H1 (cell line): ENCODE results near the gene CCDC78. TPM values are rescaled to one million over a fixed set of nuclear protein-coding genes. Genes with fewer than 3 reads are reported as not detected.

Experiments used
- GTF2F1 ChIP-seq: IDR thresholded peaks from 2 replicates; pipeline ENCODE4 v1.6.1; 2012; ENCODE audit warnings: low read depth, low read length, improper control_type of control experiment, borderline replicate concordance
- PHF8 ChIP-seq: fragments of 200-600 bp; sonication (generic); conservative IDR thresholded peaks from 2 replicates; pipeline ENCODE4 v1.7.1; 2012; ENCODE audit warnings: low read depth, mild to moderate bottlenecking, inconsistent platforms, low read length, moderate library complexity
- RFX5 ChIP-seq: IDR thresholded peaks from 2 replicates; pipeline ENCODE4 v1.6.1; 2011; ENCODE audit warnings: low read depth, low read length, improper control_type of control experiment, borderline replicate concordance
- SIX5 ChIP-seq: IDR thresholded peaks from 2 replicates; pipeline ENCODE4 v1.6.1; 2011; ENCODE audit warnings: mild to moderate bottlenecking, low read depth, low read length
- SP1 ChIP-seq: IDR thresholded peaks from 2 replicates; pipeline ENCODE4 v1.6.1; 2011; ENCODE audit warnings: low read depth, low read length
- YY1 ChIP-seq: IDR thresholded peaks from 2 replicates; pipeline ENCODE4 v1.6.1; 2011; ENCODE audit warnings: low read depth, mild to moderate bottlenecking, low read length
- polyA plus RNA-seq, 7 experiments: library from polyadenylated mRNA; depleted of rRNA in 3 of 7; stranded (reverse) in 5 of 7; unstranded in 2 of 7; fragments of >200 nt in 5 of 7; fragments of 200-250 nt in 2 of 7; gene quantifications; 1 replicate in 5 of 7; 2 replicates in 1 of 7; 4 replicates in 1 of 7; pipeline versions ENCODE4 v1.2.1 to v1.2.3, GENCODE V29; 2011 to 2013; ENCODE audit warnings: missing spikeins in 2 of 7, mixed read lengths in 2 of 7
- total RNA-seq: library from RNA; stranded (reverse); fragmentation: NEBNext Ultra II Directional; extraction: Animal tissue kit (Norgen Biotek cat#: 25700); gene quantifications from 2 replicates; pipeline ENCODE4 v1.2.1, GENCODE V29; 2021
- TF ChIP-seq, protein P1 (sequence below): fragments of 300-600 bp; sonication (generic); IDR thresholded peaks from 2 replicates; pipeline ENCODE4 v1.7.1; 2012; ENCODE audit warnings: low read length, moderate library complexity, mild to moderate bottlenecking, inconsistent platforms; ENCODE audit not compliant: insufficient replicate concordance
- TF ChIP-seq, protein P2 (sequence below), 3 experiments: IDR thresholded peaks; 1 replicate in 2 of 3; 2 replicates in 1 of 3; pipeline versions ENCODE4 v1.5.1 to v1.6.1; 2011; ENCODE audit warnings: low read length in 3 of 3, mild to moderate bottlenecking in 3 of 3, inconsistent platforms in 2 of 3, low read depth in 1 of 3, moderate library complexity in 1 of 3; ENCODE audit not compliant: insufficient read depth in 1 of 3; ENCODE audit errors: control extremely low read depth in 1 of 3

CCDC78 gene
- total and polyA plus RNA-seq, 2 of the 8 experiments (the other 6 are each of a cell fraction or from before 2014, with no cell fraction given), result 7.1 to 8.5 TPM

DNA sequence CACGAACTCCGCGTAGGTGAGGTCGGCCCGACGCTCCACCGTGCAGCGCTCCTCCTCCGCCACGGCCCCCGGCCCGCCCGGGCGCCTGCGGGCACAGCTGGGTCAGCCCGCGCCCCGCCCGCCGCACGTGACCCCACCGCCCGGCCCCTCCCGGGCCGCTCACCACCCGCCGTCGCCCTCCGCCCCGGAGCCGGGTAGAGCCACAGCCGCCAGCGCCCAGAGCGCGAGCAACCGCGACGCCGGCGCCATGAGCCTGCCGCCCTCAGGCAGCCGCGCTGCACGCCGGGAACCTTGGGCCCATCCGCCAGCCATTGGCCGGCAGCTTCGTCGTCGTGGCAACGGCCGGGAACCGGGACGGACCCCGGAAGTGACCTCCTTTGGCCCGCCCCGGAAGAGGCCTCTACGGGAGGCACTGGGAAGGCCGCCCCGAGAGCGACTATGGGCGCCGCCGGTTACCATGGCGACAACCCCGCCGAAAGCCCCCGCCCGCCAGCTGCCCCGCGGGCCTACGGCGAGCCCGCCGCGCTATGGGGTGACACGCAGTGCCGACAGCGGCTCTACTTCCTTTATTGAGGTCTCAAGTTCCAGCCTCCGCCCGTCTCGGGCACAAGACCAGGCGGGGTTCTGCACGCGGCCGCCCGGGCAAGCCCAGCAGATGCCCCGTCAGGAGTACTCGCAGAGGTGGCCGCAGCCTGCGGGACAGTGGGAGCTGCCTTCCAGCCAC lies 42.0 kb downstream of the CCDC78 start, which contains the start of gene JMJD8 (continued):
- TF ChIP-seq, protein P1, sequence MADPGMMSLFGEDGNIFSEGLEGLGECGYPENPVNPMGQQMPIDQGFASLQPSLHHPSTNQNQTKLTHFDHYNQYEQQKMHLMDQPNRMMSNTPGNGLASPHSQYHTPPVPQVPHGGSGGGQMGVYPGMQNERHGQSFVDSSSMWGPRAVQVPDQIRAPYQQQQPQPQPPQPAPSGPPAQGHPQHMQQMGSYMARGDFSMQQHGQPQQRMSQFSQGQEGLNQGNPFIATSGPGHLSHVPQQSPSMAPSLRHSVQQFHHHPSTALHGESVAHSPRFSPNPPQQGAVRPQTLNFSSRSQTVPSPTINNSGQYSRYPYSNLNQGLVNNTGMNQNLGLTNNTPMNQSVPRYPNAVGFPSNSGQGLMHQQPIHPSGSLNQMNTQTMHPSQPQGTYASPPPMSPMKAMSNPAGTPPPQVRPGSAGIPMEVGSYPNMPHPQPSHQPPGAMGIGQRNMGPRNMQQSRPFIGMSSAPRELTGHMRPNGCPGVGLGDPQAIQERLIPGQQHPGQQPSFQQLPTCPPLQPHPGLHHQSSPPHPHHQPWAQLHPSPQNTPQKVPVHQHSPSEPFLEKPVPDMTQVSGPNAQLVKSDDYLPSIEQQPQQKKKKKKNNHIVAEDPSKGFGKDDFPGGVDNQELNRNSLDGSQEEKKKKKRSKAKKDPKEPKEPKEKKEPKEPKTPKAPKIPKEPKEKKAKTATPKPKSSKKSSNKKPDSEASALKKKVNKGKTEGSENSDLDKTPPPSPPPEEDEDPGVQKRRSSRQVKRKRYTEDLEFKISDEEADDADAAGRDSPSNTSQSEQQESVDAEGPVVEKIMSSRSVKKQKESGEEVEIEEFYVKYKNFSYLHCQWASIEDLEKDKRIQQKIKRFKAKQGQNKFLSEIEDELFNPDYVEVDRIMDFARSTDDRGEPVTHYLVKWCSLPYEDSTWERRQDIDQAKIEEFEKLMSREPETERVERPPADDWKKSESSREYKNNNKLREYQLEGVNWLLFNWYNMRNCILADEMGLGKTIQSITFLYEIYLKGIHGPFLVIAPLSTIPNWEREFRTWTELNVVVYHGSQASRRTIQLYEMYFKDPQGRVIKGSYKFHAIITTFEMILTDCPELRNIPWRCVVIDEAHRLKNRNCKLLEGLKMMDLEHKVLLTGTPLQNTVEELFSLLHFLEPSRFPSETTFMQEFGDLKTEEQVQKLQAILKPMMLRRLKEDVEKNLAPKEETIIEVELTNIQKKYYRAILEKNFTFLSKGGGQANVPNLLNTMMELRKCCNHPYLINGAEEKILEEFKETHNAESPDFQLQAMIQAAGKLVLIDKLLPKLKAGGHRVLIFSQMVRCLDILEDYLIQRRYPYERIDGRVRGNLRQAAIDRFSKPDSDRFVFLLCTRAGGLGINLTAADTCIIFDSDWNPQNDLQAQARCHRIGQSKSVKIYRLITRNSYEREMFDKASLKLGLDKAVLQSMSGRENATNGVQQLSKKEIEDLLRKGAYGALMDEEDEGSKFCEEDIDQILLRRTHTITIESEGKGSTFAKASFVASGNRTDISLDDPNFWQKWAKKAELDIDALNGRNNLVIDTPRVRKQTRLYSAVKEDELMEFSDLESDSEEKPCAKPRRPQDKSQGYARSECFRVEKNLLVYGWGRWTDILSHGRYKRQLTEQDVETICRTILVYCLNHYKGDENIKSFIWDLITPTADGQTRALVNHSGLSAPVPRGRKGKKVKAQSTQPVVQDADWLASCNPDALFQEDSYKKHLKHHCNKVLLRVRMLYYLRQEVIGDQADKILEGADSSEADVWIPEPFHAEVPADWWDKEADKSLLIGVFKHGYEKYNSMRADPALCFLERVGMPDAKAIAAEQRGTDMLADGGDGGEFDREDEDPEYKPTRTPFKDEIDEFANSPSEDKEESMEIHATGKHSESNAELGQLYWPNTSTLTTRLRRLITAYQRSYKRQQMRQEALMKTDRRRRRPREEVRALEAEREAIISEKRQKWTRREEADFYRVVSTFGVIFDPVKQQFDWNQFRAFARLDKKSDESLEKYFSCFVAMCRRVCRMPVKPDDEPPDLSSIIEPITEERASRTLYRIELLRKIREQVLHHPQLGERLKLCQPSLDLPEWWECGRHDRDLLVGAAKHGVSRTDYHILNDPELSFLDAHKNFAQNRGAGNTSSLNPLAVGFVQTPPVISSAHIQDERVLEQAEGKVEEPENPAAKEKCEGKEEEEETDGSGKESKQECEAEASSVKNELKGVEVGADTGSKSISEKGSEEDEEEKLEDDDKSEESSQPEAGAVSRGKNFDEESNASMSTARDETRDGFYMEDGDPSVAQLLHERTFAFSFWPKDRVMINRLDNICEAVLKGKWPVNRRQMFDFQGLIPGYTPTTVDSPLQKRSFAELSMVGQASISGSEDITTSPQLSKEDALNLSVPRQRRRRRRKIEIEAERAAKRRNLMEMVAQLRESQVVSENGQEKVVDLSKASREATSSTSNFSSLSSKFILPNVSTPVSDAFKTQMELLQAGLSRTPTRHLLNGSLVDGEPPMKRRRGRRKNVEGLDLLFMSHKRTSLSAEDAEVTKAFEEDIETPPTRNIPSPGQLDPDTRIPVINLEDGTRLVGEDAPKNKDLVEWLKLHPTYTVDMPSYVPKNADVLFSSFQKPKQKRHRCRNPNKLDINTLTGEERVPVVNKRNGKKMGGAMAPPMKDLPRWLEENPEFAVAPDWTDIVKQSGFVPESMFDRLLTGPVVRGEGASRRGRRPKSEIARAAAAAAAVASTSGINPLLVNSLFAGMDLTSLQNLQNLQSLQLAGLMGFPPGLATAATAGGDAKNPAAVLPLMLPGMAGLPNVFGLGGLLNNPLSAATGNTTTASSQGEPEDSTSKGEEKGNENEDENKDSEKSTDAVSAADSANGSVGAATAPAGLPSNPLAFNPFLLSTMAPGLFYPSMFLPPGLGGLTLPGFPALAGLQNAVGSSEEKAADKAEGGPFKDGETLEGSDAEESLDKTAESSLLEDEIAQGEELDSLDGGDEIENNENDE, result no peak
- TF ChIP-seq PHF8 (peak; percentile 82), SIX5 (no peak), SP1 (peak; percentile 55; the same call in 1 of the 2 replicates), RFX5 (no peak), YY1 (peak; percentile 89), GTF2F1 (peak; percentile 14; the same call in 1 of the 2 replicates)
- TF ChIP-seq, protein P2, sequence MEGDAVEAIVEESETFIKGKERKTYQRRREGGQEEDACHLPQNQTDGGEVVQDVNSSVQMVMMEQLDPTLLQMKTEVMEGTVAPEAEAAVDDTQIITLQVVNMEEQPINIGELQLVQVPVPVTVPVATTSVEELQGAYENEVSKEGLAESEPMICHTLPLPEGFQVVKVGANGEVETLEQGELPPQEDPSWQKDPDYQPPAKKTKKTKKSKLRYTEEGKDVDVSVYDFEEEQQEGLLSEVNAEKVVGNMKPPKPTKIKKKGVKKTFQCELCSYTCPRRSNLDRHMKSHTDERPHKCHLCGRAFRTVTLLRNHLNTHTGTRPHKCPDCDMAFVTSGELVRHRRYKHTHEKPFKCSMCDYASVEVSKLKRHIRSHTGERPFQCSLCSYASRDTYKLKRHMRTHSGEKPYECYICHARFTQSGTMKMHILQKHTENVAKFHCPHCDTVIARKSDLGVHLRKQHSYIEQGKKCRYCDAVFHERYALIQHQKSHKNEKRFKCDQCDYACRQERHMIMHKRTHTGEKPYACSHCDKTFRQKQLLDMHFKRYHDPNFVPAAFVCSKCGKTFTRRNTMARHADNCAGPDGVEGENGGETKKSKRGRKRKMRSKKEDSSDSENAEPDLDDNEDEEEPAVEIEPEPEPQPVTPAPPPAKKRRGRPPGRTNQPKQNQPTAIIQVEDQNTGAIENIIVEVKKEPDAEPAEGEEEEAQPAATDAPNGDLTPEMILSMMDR (IDR thresholded peaks at IDR 0.05; ENCODE audit: control extremely low read depth in 1 of 3, insufficient read depth in 1 of 3, low read depth in 1 of 3, low read length in 3 of 3), result no peak
